GM23338 (cell line): ENCODE data around the gene ABR. TPM values are rescaled to one million over a fixed set of nuclear protein-coding genes. Genes with fewer than 3 reads are reported as not detected.

Experiments
- CREB1 ChIP-seq: fragments of 250-450 bp; sonication (Bioruptor Pico); IDR thresholded peaks from 2 replicates; pipeline ENCODE4 v1.5.0; 2020; ENCODE audit warnings: low read depth, mild to moderate bottlenecking, moderate library complexity
- CTCF ChIP-seq, 2 experiments: fragments of 200-600 bp in 1 of 2; sonication (generic) in 1 of 2; conservative IDR thresholded peaks; 2 replicates each; pipeline versions ENCODE4 v1.5.1 to v1.6.1; 2016 to 2017; ENCODE audit warnings: antibody characterized with exemption in 2 of 2, low read depth in 2 of 2, mild to moderate bottlenecking in 2 of 2, moderate library complexity in 1 of 2
- EZH2 ChIP-seq: fragments of 200-600 bp; sonication (generic); IDR thresholded peaks from one replicate; pipeline ENCODE4 v1.8.0; 2017; ENCODE audit warnings: antibody characterized with exemption, mild to moderate bottlenecking, low read depth; ENCODE audit not compliant: unreplicated experiment
- JUNB ChIP-seq: IDR thresholded peaks from one replicate; pipeline ENCODE4 v1.6.1; 2016; ENCODE audit warnings: antibody characterized with exemption; ENCODE audit not compliant: unreplicated experiment
- POLR2AphosphoS5 ChIP-seq: IDR thresholded peaks from 2 replicates; pipeline ENCODE4 v1.6.1; 2016; ENCODE audit warnings: antibody characterized with exemption, low read depth
- STAT1 ChIP-seq: IDR thresholded peaks from one replicate; pipeline ENCODE4 v1.6.1; 2016; ENCODE audit warnings: antibody characterized with exemption; ENCODE audit not compliant: unreplicated experiment
- ZNF114 ChIP-seq: fragments of 250-450 bp; sonication (Bioruptor Pico); IDR thresholded peaks from 2 replicates; pipeline ENCODE4 v1.5.0; 2020; ENCODE audit warnings: mild to moderate bottlenecking, moderate library complexity
- ZNF331 ChIP-seq: fragments of 250-450 bp; sonication (Bioruptor Pico); IDR thresholded peaks from 2 replicates; pipeline ENCODE4 v1.5.0; 2020; ENCODE audit warnings: low read depth, mild to moderate bottlenecking, moderate library complexity
- ZNF462 ChIP-seq: fragments of 250-450 bp; sonication (Bioruptor Pico); IDR thresholded peaks from 2 replicates; pipeline ENCODE4 v1.5.0; 2020; ENCODE audit warnings: mild to moderate bottlenecking, moderate library complexity
- polyA plus RNA-seq: library from polyadenylated mRNA; unstranded; fragments of >200 nt; fragmentation: Nextera tagmentation; extraction: Ambion mirVana; gene quantifications from 2 replicates; pipeline ENCODE4 v1.2.1, GENCODE V29; 2016
- total RNA-seq: library from RNA; depleted of rRNA; stranded (reverse); fragments of >200 nt; shearing (Covaris generic); gene quantifications from 2 replicates; pipeline ENCODE4 v1.2.3, GENCODE V29; 2014
- TF ChIP-seq, protein P1 (sequence below): IDR thresholded peaks from 2 replicates; pipeline ENCODE4 v1.6.1; 2016; ENCODE audit warnings: antibody characterized with exemption

ABR gene
- total and polyA plus RNA-seq, 2 experiments from 2014 or later, result 15.0 to 27.7 TPM

GRCh38 chr17:1143573-1143972 lies 36.2 kb downstream of the ABR start (continued):
- TF ChIP-seq ZNF462 (no peak), CTCF (conservative IDR thresholded peaks at IDR 0.05; ENCODE audit: low read depth in 2 of 2) (no peak), CREB1 (no peak), POLR2AphosphoS5 (no peak), JUNB (no peak), ZNF114 (CRISPR knock-in tag) (no peak), EZH2 (no peak), STAT1 (no peak), ZNF331 (CRISPR knock-in tag) (no peak)
- TF ChIP-seq, protein P1, sequence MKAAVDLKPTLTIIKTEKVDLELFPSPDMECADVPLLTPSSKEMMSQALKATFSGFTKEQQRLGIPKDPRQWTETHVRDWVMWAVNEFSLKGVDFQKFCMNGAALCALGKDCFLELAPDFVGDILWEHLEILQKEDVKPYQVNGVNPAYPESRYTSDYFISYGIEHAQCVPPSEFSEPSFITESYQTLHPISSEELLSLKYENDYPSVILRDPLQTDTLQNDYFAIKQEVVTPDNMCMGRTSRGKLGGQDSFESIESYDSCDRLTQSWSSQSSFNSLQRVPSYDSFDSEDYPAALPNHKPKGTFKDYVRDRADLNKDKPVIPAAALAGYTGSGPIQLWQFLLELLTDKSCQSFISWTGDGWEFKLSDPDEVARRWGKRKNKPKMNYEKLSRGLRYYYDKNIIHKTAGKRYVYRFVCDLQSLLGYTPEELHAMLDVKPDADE, result no peak
